GM21619 (cell line): Measurements from ENCODE around the gene RARG.
"Not testable (repeated sequence)": the region's sequence is repeated elsewhere in the genome, so short reads cannot be mapped to it uniquely, and the experiment has no call there.

Experiments
- ATAC-seq: cut with Tn5 transposase; IDR thresholded peaks from one replicate; pipeline ENCODE4 v1.9.1; 2021; ENCODE audit not compliant: unreplicated experiment

Gene RARG

GRCh38 chr12:53173085-53173715 is 58.8 kb downstream of the RARG start:
- ATAC-seq = no peak

- ATAC-seq = no peak
Measured at GRCh38 chr12:53172352-53172751, 59.7 kb downstream of the RARG start.

- no peak for ATAC-seq
Measured at GRCh38 chr12:53171725-53172329, 60.2 kb downstream of the RARG start.

- no peak for ATAC-seq
Measured at GRCh38 chr12:53170876-53171724, 60.9 kb downstream of the RARG start.

GRCh38 chr12:53170215-53170614 is 61.8 kb downstream of the RARG start:
- no peak for ATAC-seq

GRCh38 chr12:53169644-53170043 is 62.4 kb downstream of the RARG start:
- ATAC-seq = no peak

- no peak for ATAC-seq
Measured at GRCh38 chr12:53166837-53167236, 65.2 kb downstream of the RARG start.

GRCh38 chr12:53163008-53163407 is 69.0 kb downstream of the RARG start:
- not testable (repeated sequence) for ATAC-seq

GRCh38 chr12:53161119-53161911 is 70.7 kb downstream of the RARG start:
- no peak for ATAC-seq

GRCh38 chr12:53160673-53161072 is 71.3 kb downstream of the RARG start:
- no peak for ATAC-seq
